Measurements from ENCODE around the gene IL1RAPL2. TPM values are rescaled to one million over a fixed set of nuclear protein-coding genes. Genes with fewer than 3 reads are reported as not detected.

The IL1RAPL2 gene
- total RNA-seq, 1 donor, result not detected

- Histone ChIP-seq H4K20me1 (ENCODE audit: insufficient read depth, low read length) (no peaks in the 10 kb centered on the region), H3K36me3 (ENCODE audit: insufficient read depth, low read length) (no peaks in the 10 kb centered on the region), H3K27ac (ENCODE audit: low read depth, low read length) (no peak overlapping the region), H3K27me3 (ENCODE audit: insufficient read depth, low read length) (peaks cover 2% of the 10 kb centered on the region), H3K4me3 (ENCODE audit: insufficient read depth, low read length) (no peak overlapping the region), H3K79me2 (ENCODE audit: insufficient read depth, low read length) (no peaks in the 10 kb centered on the region), H3K9me3 (ENCODE audit: low read depth, low read length) (no peaks in the 10 kb centered on the region), H2AFZ (ENCODE audit: low read length) (no peak overlapping the region), H3K4me2 (ENCODE audit: insufficient read depth, low read length) (no peak overlapping the region), H3K4me1 (ENCODE audit: insufficient read depth, low read length) (no peaks in the 10 kb centered on the region)
- TF ChIP-seq, protein P1, sequence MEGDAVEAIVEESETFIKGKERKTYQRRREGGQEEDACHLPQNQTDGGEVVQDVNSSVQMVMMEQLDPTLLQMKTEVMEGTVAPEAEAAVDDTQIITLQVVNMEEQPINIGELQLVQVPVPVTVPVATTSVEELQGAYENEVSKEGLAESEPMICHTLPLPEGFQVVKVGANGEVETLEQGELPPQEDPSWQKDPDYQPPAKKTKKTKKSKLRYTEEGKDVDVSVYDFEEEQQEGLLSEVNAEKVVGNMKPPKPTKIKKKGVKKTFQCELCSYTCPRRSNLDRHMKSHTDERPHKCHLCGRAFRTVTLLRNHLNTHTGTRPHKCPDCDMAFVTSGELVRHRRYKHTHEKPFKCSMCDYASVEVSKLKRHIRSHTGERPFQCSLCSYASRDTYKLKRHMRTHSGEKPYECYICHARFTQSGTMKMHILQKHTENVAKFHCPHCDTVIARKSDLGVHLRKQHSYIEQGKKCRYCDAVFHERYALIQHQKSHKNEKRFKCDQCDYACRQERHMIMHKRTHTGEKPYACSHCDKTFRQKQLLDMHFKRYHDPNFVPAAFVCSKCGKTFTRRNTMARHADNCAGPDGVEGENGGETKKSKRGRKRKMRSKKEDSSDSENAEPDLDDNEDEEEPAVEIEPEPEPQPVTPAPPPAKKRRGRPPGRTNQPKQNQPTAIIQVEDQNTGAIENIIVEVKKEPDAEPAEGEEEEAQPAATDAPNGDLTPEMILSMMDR (IDR thresholded peaks at IDR 0.05; ENCODE audit: extremely low read depth, low read depth, low read length), result no peak
- DNase-seq (ENCODE audit: insufficient read length, low spot score, missing footprints), result no peak
These were observed 984.2 kb downstream of the IL1RAPL2 start for GRCh38 chrX:105550043-105550663.

DNA sequence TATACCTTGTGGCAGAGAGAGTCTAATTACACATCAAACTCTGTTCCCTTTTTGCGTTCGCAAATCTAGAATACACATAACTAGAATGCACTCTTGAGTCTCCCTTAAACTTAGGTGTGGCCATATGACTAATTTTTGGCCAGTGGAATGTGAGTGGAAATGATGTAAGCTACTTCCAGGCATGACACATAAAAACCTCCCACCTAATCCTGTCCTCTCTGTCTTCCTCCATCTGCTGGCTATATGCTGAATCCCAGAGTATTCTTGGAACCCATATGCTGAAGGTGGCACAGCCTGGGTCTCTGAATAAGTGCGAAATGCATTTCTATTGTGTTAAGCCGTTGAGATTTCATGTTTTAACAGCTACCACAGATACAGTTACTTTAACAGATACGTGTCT, 986.4 kb downstream of the IL1RAPL2 start:
- no peak overlapping the region for H3K4me2 ChIP-seq (ENCODE audit: insufficient read depth, low read length)
- TF ChIP-seq, protein P1 (IDR thresholded peaks at IDR 0.05; ENCODE audit: extremely low read depth, low read depth, low read length), result peak; percentile 9
- no peaks in the 10 kb centered on the region for H3K9me3 ChIP-seq (ENCODE audit: low read depth, low read length)
- no peak overlapping the region for H3K27ac ChIP-seq (ENCODE audit: low read depth, low read length)
- peak; percentile 80 for DNase-seq (ENCODE audit: insufficient read length, low spot score, missing footprints)
- H2AFZ ChIP-seq (ENCODE audit: low read length), result no peak overlapping the region
- H3K79me2 ChIP-seq (ENCODE audit: insufficient read depth, low read length), result no peaks in the 10 kb centered on the region
- H3K36me3 ChIP-seq (ENCODE audit: insufficient read depth, low read length), result no peaks in the 10 kb centered on the region
- no peaks in the 10 kb centered on the region for H3K4me1 ChIP-seq (ENCODE audit: insufficient read depth, low read length)
- no peaks in the 10 kb centered on the region for H4K20me1 ChIP-seq (ENCODE audit: insufficient read depth, low read length)
- no peak overlapping the region for H3K4me3 ChIP-seq (ENCODE audit: insufficient read depth, low read length)
- peaks cover 2% of the 10 kb centered on the region for H3K27me3 ChIP-seq (ENCODE audit: insufficient read depth, low read length)

GRCh38 chrX:105553118-105553517, 987.1 kb downstream of the IL1RAPL2 start:
- no peaks in the 10 kb centered on the region for H3K79me2 ChIP-seq (ENCODE audit: insufficient read depth, low read length)
- no peak for DNase-seq (ENCODE audit: insufficient read length, low spot score, missing footprints)
- no peaks in the 10 kb centered on the region for H3K4me1 ChIP-seq (ENCODE audit: insufficient read depth, low read length)
- H3K4me3 ChIP-seq (ENCODE audit: insufficient read depth, low read length), result no peak overlapping the region
- no peaks in the 10 kb centered on the region for H4K20me1 ChIP-seq (ENCODE audit: insufficient read depth, low read length)
- H3K27ac ChIP-seq (ENCODE audit: low read depth, low read length), result no peak overlapping the region
- H2AFZ ChIP-seq (ENCODE audit: low read length), result no peak overlapping the region
- no peaks in the 10 kb centered on the region for H3K9me3 ChIP-seq (ENCODE audit: low read depth, low read length)
- peaks cover 2% of the 10 kb centered on the region for H3K27me3 ChIP-seq (ENCODE audit: insufficient read depth, low read length)
- TF ChIP-seq, protein P1 (IDR thresholded peaks at IDR 0.05; ENCODE audit: extremely low read depth, low read depth, low read length), result no peak
- no peaks in the 10 kb centered on the region for H3K36me3 ChIP-seq (ENCODE audit: insufficient read depth, low read length)
- no peak overlapping the region for H3K4me2 ChIP-seq (ENCODE audit: insufficient read depth, low read length)

DNA sequence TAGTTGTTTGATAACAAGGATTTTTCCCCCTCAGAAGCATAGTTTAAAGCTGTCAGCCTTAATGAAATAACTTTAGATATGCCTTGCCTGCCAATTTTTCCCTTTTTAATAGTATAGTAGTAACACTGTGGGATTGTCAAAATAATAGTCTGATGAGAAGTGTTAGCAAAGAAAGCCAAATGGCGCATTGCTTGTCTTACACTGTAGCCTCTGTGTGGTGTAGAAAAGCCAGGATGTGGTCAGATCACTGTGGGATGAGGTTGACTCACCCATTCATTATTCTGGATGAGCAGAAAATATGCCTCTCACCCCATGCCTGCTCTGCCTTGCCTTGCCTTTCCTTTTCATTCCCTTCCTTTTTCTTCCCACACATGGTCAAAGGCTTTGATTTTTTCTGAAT, 998.5 kb downstream of the IL1RAPL2 start:
- no peak overlapping the region for H3K27ac ChIP-seq (ENCODE audit: low read depth, low read length)
- H4K20me1 ChIP-seq (ENCODE audit: insufficient read depth, low read length), result no peaks in the 10 kb centered on the region
- DNase-seq (ENCODE audit: insufficient read length, low spot score, missing footprints), result no peak
- H2AFZ ChIP-seq (ENCODE audit: low read length), result no peak overlapping the region
- peaks cover 5% of the 10 kb centered on the region for H3K4me1 ChIP-seq (ENCODE audit: insufficient read depth, low read length)
- no peaks in the 10 kb centered on the region for H3K36me3 ChIP-seq (ENCODE audit: insufficient read depth, low read length)
- H3K4me3 ChIP-seq (ENCODE audit: insufficient read depth, low read length), result no peak overlapping the region
- H3K9me3 ChIP-seq (ENCODE audit: low read depth, low read length), result no peaks in the 10 kb centered on the region
- H3K4me2 ChIP-seq (ENCODE audit: insufficient read depth, low read length), result peak overlapping the region; percentile 9
- TF ChIP-seq, protein P1 (IDR thresholded peaks at IDR 0.05; ENCODE audit: extremely low read depth, low read depth, low read length), result no peak
- no peaks in the 10 kb centered on the region for H3K79me2 ChIP-seq (ENCODE audit: insufficient read depth, low read length)
- H3K27me3 ChIP-seq (ENCODE audit: insufficient read depth, low read length), result no peaks in the 10 kb centered on the region
